ENCODE measurements around the gene KCNS3.

DNA sequence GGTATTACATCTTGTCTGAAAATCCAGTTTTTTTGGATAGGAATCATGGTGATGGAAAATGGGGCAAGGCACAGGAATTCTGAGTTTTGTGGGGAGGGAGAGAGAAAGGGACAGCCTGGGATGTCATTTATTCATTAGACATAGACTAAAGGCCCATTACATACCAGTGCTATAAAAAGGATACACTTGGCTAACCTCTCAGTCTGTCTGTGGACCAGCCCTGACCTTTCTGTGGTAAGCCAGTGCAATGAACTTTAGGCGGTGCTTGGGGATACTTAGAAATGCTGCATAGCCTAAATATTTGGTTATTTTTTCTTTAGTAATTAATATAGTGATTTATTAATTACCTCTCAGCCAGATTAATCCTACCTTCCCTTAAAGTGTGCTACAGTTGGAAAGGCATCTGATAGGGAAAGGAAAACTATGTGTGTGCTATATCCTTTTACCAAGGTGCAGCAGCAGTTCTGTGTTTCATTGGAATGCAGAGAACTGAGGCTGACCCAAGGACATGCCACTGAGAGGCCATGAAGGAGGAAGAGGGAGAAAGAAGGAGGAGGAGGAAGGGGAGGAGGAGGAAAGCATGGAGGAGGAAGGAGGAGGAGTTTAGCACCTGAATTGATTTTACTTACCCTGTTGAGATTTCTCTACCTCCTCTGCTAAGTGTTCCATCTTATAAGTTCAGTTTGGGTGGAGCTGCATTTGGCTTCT lies 37.5 kb downstream of the KCNS3 start:
- TF ChIP-seq CTCF (conservative IDR thresholded peaks at IDR 0.05; ENCODE audit: low read length) (no peak), EZH2phosphoT487 (IDR thresholded peaks at IDR 0.05; ENCODE audit: borderline replicate concordance) (no peak)

All from Loucy (cell line).